H9 (cell line): ENCODE measurements around the gene LRRC26. TPM values are rescaled to one million over a fixed set of nuclear protein-coding genes. Genes with fewer than 3 reads are reported as not detected.

Experiments used
- DNase-seq: peaks from one replicate; pipeline ENCODE4 v3.0.0-alpha.2; 2017
- H2AFZ ChIP-seq: one replicate; pipeline ENCODE4 v1.6.1; 2013; ENCODE audit warnings: mild to moderate bottlenecking, low read length, control low read depth, moderate library complexity
- H2AK5ac ChIP-seq: 2 replicates; pipeline ENCODE4 v1.6.1; 2013; ENCODE audit warnings: low read length, control low read depth, mixed read lengths; ENCODE audit not compliant: insufficient read length
- H2BK120ac ChIP-seq: one replicate; pipeline ENCODE4 v1.6.1; 2013; ENCODE audit warnings: low read depth, mild to moderate bottlenecking, low read length, control low read depth, inconsistent platforms; ENCODE audit not compliant: poor library complexity, severe bottlenecking
- H2BK12ac ChIP-seq: 2 replicates; pipeline ENCODE4 v1.6.1; 2013; ENCODE audit warnings: low read length, control low read depth, mixed read lengths, low read depth; ENCODE audit not compliant: insufficient read length
- H2BK15ac ChIP-seq: 2 replicates; pipeline ENCODE4 v1.6.1; 2013; ENCODE audit warnings: low read depth, low read length, control low read depth
- H2BK20ac ChIP-seq: one replicate; pipeline ENCODE4 v1.6.1; 2013; ENCODE audit warnings: low read depth, mild to moderate bottlenecking, low read length, control low read depth, inconsistent platforms; ENCODE audit not compliant: poor library complexity, severe bottlenecking
- H2BK5ac ChIP-seq: 2 replicates; pipeline ENCODE4 v1.6.1; 2013; ENCODE audit warnings: low read length, control low read depth, mixed read lengths; ENCODE audit not compliant: insufficient read length
- H3K14ac ChIP-seq: 2 replicates; pipeline ENCODE4 v1.6.1; 2013; ENCODE audit warnings: low read length, control low read depth; ENCODE audit not compliant: insufficient read depth
- H3K18ac ChIP-seq: 2 replicates; pipeline ENCODE4 v1.6.1; 2013; ENCODE audit warnings: low read depth, mild to moderate bottlenecking, mixed read lengths, low read length, control low read depth; ENCODE audit not compliant: insufficient read length
- H3K23ac ChIP-seq: 2 replicates; pipeline ENCODE4 v1.6.1; 2013; ENCODE audit warnings: low read length, control low read depth, mixed read lengths, low read depth; ENCODE audit not compliant: insufficient read length
- H3K23me2 ChIP-seq: 2 replicates; pipeline ENCODE4 v1.6.1; 2013; ENCODE audit warnings: low read depth, mild to moderate bottlenecking, mixed read lengths, low read length, control low read depth; ENCODE audit not compliant: insufficient read length, poor library complexity, severe bottlenecking
- H3K27ac ChIP-seq: 2 replicates; pipeline ENCODE4 v1.5.1; 2013; ENCODE audit warnings: low read length, control low read depth, mixed read lengths, low read depth; ENCODE audit not compliant: insufficient read length
- H3K27me3 ChIP-seq: 2 replicates; pipeline ENCODE4 v1.6.1; 2013; ENCODE audit warnings: low read length, control low read depth, inconsistent platforms; ENCODE audit not compliant: insufficient read depth
- H3K4ac ChIP-seq: 2 replicates; pipeline ENCODE4 v1.6.1; 2013; ENCODE audit warnings: low read depth, mild to moderate bottlenecking, control low read depth, inconsistent platforms, low read length, moderate library complexity
- H3K4me1 ChIP-seq: 2 replicates; pipeline ENCODE4 v1.6.1; 2013; ENCODE audit warnings: low read length, control low read depth, inconsistent platforms; ENCODE audit not compliant: insufficient read depth
- H3K4me2 ChIP-seq: 2 replicates; pipeline ENCODE4 v1.6.1; 2013; ENCODE audit warnings: low read length, control low read depth, mixed read lengths; ENCODE audit not compliant: insufficient read length, insufficient read depth
- H3K56ac ChIP-seq: 2 replicates; pipeline ENCODE4 v1.6.1; 2013; ENCODE audit warnings: low read depth, mild to moderate bottlenecking, mixed read lengths, low read length, control low read depth; ENCODE audit not compliant: insufficient read length
- H3K79me1 ChIP-seq: 2 replicates; pipeline ENCODE4 v1.6.1; 2013; ENCODE audit warnings: low read depth, mild to moderate bottlenecking, moderate library complexity, low read length, control low read depth, inconsistent platforms; ENCODE audit not compliant: insufficient read depth, poor library complexity, severe bottlenecking
- H3K79me2 ChIP-seq: 2 replicates; pipeline ENCODE4 v1.6.1; 2013; ENCODE audit warnings: low read length, control low read depth, inconsistent platforms; ENCODE audit not compliant: insufficient read depth
- H3K9ac ChIP-seq: 2 replicates; pipeline ENCODE4 v1.6.1; 2013; ENCODE audit warnings: low read length, control low read depth, mixed read lengths; ENCODE audit not compliant: insufficient read length; ENCODE audit errors: extremely low read depth
- H3K9me3 ChIP-seq: one replicate; pipeline ENCODE4 v1.6.1; 2013; ENCODE audit warnings: low read depth, low read length, inconsistent platforms; ENCODE audit not compliant: control insufficient read depth
- H3T11ph ChIP-seq: one replicate; pipeline ENCODE4 v1.6.1; 2013; ENCODE audit warnings: mild to moderate bottlenecking, low read length, control low read depth, inconsistent platforms
- H4K20me1 ChIP-seq: one replicate; pipeline ENCODE4 v1.6.1; 2013; ENCODE audit not compliant: control insufficient read depth, insufficient read length, insufficient read depth
- H4K5ac ChIP-seq: 2 replicates; pipeline ENCODE4 v1.6.1; 2013; ENCODE audit warnings: low read depth, mild to moderate bottlenecking, mixed read lengths, low read length, control low read depth; ENCODE audit not compliant: insufficient read length
- H4K8ac ChIP-seq: replicated peaks from 2 replicates; pipeline ENCODE4 v1.6.1; 2013; ENCODE audit warnings: low read length, control low read depth, mixed read lengths, low read depth; ENCODE audit not compliant: insufficient read length
- H4K91ac ChIP-seq: 2 replicates; pipeline ENCODE4 v1.6.1; 2013; ENCODE audit warnings: low read depth, mild to moderate bottlenecking, moderate library complexity, mixed read lengths, low read length, control low read depth; ENCODE audit not compliant: insufficient read length
- H3K27ac Mint-ChIP-seq, 3 experiments: 2 replicates in 2 of 3; 3 replicates in 1 of 3; pipeline ENCODE4 v1.8.0; 2020 to 2021; ENCODE audit warnings: mixed read lengths in 3 of 3, mild to moderate bottlenecking in 1 of 3, moderate library complexity in 1 of 3
- H3K27me3 Mint-ChIP-seq: 2 replicates; pipeline ENCODE4 v1.8.0; 2021; ENCODE audit warnings: low read depth, mild to moderate bottlenecking, moderate library complexity, mixed read lengths
- H3K36me3 Mint-ChIP-seq, 3 experiments: 2 replicates in 2 of 3; 3 replicates in 1 of 3; pipeline ENCODE4 v1.8.0; 2020 to 2021; ENCODE audit warnings: low read depth in 3 of 3, mixed read lengths in 3 of 3; ENCODE audit not compliant: insufficient read depth in 1 of 3
- H3K4me1 Mint-ChIP-seq, 2 experiments: 2 replicates each; pipeline ENCODE4 v1.8.0; 2020; ENCODE audit warnings: mixed read lengths in 2 of 2
- H3K4me3 Mint-ChIP-seq, 2 experiments: 2 replicates in 1 of 2; 3 replicates in 1 of 2; pipeline ENCODE4 v1.8.0; 2020 to 2021; ENCODE audit warnings: mild to moderate bottlenecking in 2 of 2, mixed read lengths in 2 of 2, moderate library complexity in 1 of 2
- H3K9me3 Mint-ChIP-seq, 2 experiments: 2 replicates in 1 of 2; 3 replicates in 1 of 2; pipeline ENCODE4 v1.8.0; 2020; ENCODE audit warnings: mild to moderate bottlenecking in 2 of 2, mixed read lengths in 2 of 2, moderate library complexity in 1 of 2
- CTCF ChIP-seq: fragments of 200-600 bp; sonication (generic); conservative IDR thresholded peaks from 3 replicates; pipeline ENCODE4 v1.8.0; 2021; ENCODE audit warnings: antibody characterized with exemption, mild to moderate bottlenecking
- WGBS: extraction: QIAGEN DNeasy Blood & Tissue Kit; methylation state at CpG from one replicate; pipeline ENCODE4 v1.1.7; 2013; ENCODE audit warnings: missing lambda C conversion rate, low lambda C conversion rate, mixed read lengths; ENCODE audit not compliant: insufficient read length; ENCODE audit errors: extremely low coverage; 5-methylcytosine and 5-hydroxymethylcytosine counted together
- total RNA-seq: library from RNA; stranded (reverse); gene quantifications from 2 replicates; pipeline ENCODE4 v1.2.1, GENCODE V29; 2021

Gene LRRC26
- total RNA-seq, 1 experiment from 2014 or later = 0.96 TPM

GRCh38 chr9:137138722-137139467, 31.0 kb downstream of the LRRC26 start, which contains the start of gene GRIN1:
Gene GRIN1 (plus strand): TSS chr9:137139154. CDS start chr9:137139487, 333 bp downstream.
- TF ChIP-seq CTCF = no peak
- Mint-ChIP-seq H3K27me3 (peaks cover 93% of the 10 kb centered on the region), H3K4me3 (peak within 1 kb of the TSS in 1 of 2 experiments; percentile 74; a peak in 3 of 5 replicates), H3K4me1 (peaks cover 0 to 12% of the 10 kb centered on the region in 2 experiments; a peak in 2 of 4 replicates), H3K9me3 (no peaks in the 10 kb centered on the region; a peak in 2 of 5 replicates), H3K36me3 (no peaks in the 10 kb centered on the region), H3K27ac (peak within 1 kb of the TSS in 1 of 3 experiments; percentile 20; a peak in 1 of 7 replicates)
- H2AFZ ChIP-seq = no peak within 1 kb of the TSS
- peak within 1 kb of the TSS; percentile 7 for H3K4me2 ChIP-seq
- H4K8ac ChIP-seq = no peak within 1 kb of the TSS
- H2BK5ac ChIP-seq = no peak within 1 kb of the TSS
- no peak within 1 kb of the TSS for H2BK120ac ChIP-seq
- no peak within 1 kb of the TSS for H3K56ac ChIP-seq
- no peaks in the 10 kb centered on the region for H3K23me2 ChIP-seq
- no peak within 1 kb of the TSS for H3K18ac ChIP-seq
- no peak within 1 kb of the TSS for H3K14ac ChIP-seq
- no peak within 1 kb of the TSS for H3K4ac ChIP-seq
- no peak within 1 kb of the TSS for H2BK15ac ChIP-seq
- no peaks in the 10 kb centered on the region for H3K4me1 ChIP-seq
- H3K27me3 ChIP-seq = peaks cover 29% of the 10 kb centered on the region; the same call in 1 of the 2 replicates
- H2BK12ac ChIP-seq = no peak within 1 kb of the TSS
- no peak within 1 kb of the TSS for H3K27ac ChIP-seq
- H3K79me2 ChIP-seq = no peaks in the 10 kb centered on the region
- H4K91ac ChIP-seq = no peak within 1 kb of the TSS
- no peak within 1 kb of the TSS for H3K23ac ChIP-seq
- H2BK20ac ChIP-seq = no peak within 1 kb of the TSS
- DNase-seq = peak; percentile 53
- H4K5ac ChIP-seq = no peak within 1 kb of the TSS
- no peaks in the 10 kb centered on the region for H3K9me3 ChIP-seq
- no peak within 1 kb of the TSS for H2AK5ac ChIP-seq
- WGBS = no CpG with 5 or more reads among the region's 104 CpGs
- no peak within 1 kb of the TSS for H3T11ph ChIP-seq
- peaks cover 2% of the 10 kb centered on the region for H4K20me1 ChIP-seq
- H3K9ac ChIP-seq = no peak within 1 kb of the TSS
- H3K79me1 ChIP-seq = no peaks in the 10 kb centered on the region
